ENCODE data around the gene SUPT3H. TPM values are rescaled to one million over a fixed set of nuclear protein-coding genes. Genes with fewer than 3 reads are reported as not detected.
A peak's percentile ranks its signal among the peaks of the same experiment; 100 is the strongest.

SUPT3H gene
- total RNA-seq, 6 experiments from 2014 or later: 5.6 to 8.2 (median 6.5) TPM

- Mint-ChIP-seq H3K36me3 (ENCODE audit: low read depth) (peaks cover 20% of the 10 kb centered on the region), H3K27ac (no peak overlapping the region), H3K27me3 (ENCODE audit: insufficient read depth) (no peaks in the 10 kb centered on the region), H3K4me3 (no peak overlapping the region), H3K9me3 (peaks cover 16% of the 10 kb centered on the region; the same call in 1 of the 2 replicates), H3K4me1 (ENCODE audit: low read depth) (peaks cover 7% of the 10 kb centered on the region; the same call in 1 of the 2 replicates)
- DNase-seq: no peak
- no peak for TF ChIP-seq CTCF (IDR thresholded peaks at IDR 0.05)
These were observed 350.6 kb downstream of the SUPT3H start for GRCh38 chr6:45027126-45027525.

- H3K27me3 Mint-ChIP-seq (ENCODE audit: insufficient read depth): no peaks in the 10 kb centered on the region
- no peak overlapping the region for H3K27ac Mint-ChIP-seq
- no peak for TF ChIP-seq CTCF (IDR thresholded peaks at IDR 0.05)
- H3K9me3 Mint-ChIP-seq: peaks cover 16% of the 10 kb centered on the region; the same call in 1 of the 2 replicates
- peaks cover 18% of the 10 kb centered on the region for H3K4me1 Mint-ChIP-seq (ENCODE audit: low read depth)
- no peak overlapping the region for H3K4me3 Mint-ChIP-seq
- DNase-seq: no peak
- peaks cover 20% of the 10 kb centered on the region for H3K36me3 Mint-ChIP-seq (ENCODE audit: low read depth)
These were observed 351.7 kb downstream of the SUPT3H start for GRCh38 chr6:45026003-45026516.

- Mint-ChIP-seq H3K27me3 (ENCODE audit: insufficient read depth) (no peaks in the 10 kb centered on the region), H3K4me3 (no peak overlapping the region), H3K36me3 (ENCODE audit: low read depth) (peaks cover 20% of the 10 kb centered on the region), H3K9me3 (peaks cover 16% of the 10 kb centered on the region; the same call in 1 of the 2 replicates), H3K27ac (no peak overlapping the region; the same call in 1 of the 2 replicates), H3K4me1 (ENCODE audit: low read depth) (peaks cover 20% of the 10 kb centered on the region)
- DNase-seq: no peak
- no peak for TF ChIP-seq CTCF (IDR thresholded peaks at IDR 0.05)
These were observed 353.1 kb downstream of the SUPT3H start for GRCh38 chr6:45024610-45025009.

GRCh38 chr6:45021676-45022075, 356.1 kb downstream of the SUPT3H start:
- peak; percentile 34 for DNase-seq
- peaks cover 20% of the 10 kb centered on the region for H3K4me1 Mint-ChIP-seq (ENCODE audit: low read depth)
- H3K27ac Mint-ChIP-seq: peak overlapping the region; percentile 7; the same call in 1 of the 2 replicates
- H3K27me3 Mint-ChIP-seq (ENCODE audit: insufficient read depth): no peaks in the 10 kb centered on the region
- H3K9me3 Mint-ChIP-seq: peaks cover 4% of the 10 kb centered on the region; the same call in 1 of the 2 replicates
- TF ChIP-seq CTCF (IDR thresholded peaks at IDR 0.05): no peak
- H3K4me3 Mint-ChIP-seq: no peak overlapping the region
- H3K36me3 Mint-ChIP-seq (ENCODE audit: low read depth): peaks cover 4% of the 10 kb centered on the region

- Mint-ChIP-seq H3K9me3 (no peaks in the 10 kb centered on the region), H3K4me1 (ENCODE audit: low read depth) (peaks cover 9% of the 10 kb centered on the region; the same call in 1 of the 2 replicates), H3K27me3 (ENCODE audit: insufficient read depth) (no peaks in the 10 kb centered on the region; the same call in 1 of the 2 replicates), H3K36me3 (ENCODE audit: low read depth) (peaks cover 5% of the 10 kb centered on the region), H3K4me3 (no peak overlapping the region), H3K27ac (no peak overlapping the region)
- no peak for DNase-seq
- no peak for TF ChIP-seq CTCF (IDR thresholded peaks at IDR 0.05)
These were observed 365.0 kb downstream of the SUPT3H start for GRCh38 chr6:45012687-45013086.
